ENCODE data around the gene FOXP1. TPM values are rescaled to one million over a fixed set of nuclear protein-coding genes. Genes with fewer than 3 reads are reported as not detected.

The FOXP1 gene
- polyA plus RNA-seq, 4 donors = 4.9 to 66.5 (median 15.3) TPM

GRCh38 chr3:71194785-71195184 lies 388.7 kb downstream of the FOXP1 start:
- FAIRE-seq = no peak
- no peak for DNase-seq
- Histone ChIP-seq H3K9me3 (ENCODE audit: control insufficient read depth in 2 of 2, insufficient read depth in 1 of 2, low read depth in 1 of 2, low read length in 1 of 2) (no peaks in the 10 kb centered on the region), H3K4me1 (ENCODE audit: control insufficient read depth in 3 of 3, insufficient read depth in 2 of 3, low read depth in 1 of 3, low read length in 2 of 3) (peaks cover 0 to 17% (median 0%) of the 10 kb centered on the region in 3 donors), H3K27ac (ENCODE audit: low read depth in 1 of 3, low read length in 2 of 3) (no peak overlapping the region), H3K4me3 (ENCODE audit: low read depth in 1 of 3, low read length in 3 of 3) (no peak overlapping the region), H3K27me3 (ENCODE audit: control insufficient read depth in 3 of 3, insufficient read depth in 3 of 3, low read length in 3 of 3) (no peaks in the 10 kb centered on the region), H3K36me3 (ENCODE audit: control insufficient read depth in 3 of 3, insufficient read depth in 2 of 3, low read depth in 1 of 3, low read length in 3 of 3) (peaks cover 0 to 9% (median 0%) of the 10 kb centered on the region in 3 donors)
- 93 to 98% (median 95%) methylated on average over 5 of the region's 5 CpGs for WGBS, 3 donors

- peak overlapping the region in 1 of 3 donors; percentile 43 for H3K27ac ChIP-seq (ENCODE audit: low read depth in 1 of 3, low read length in 2 of 3)
- no peak for FAIRE-seq
- WGBS, 3 donors = 21 to 61% (median 38%) methylated on average over 4 of the region's 4 CpGs
Observed at GRCh38 chr3:71191031-71191482, 392.5 kb downstream of the FOXP1 start.

GRCh38 chr3:71189480-71189879 lies 394.0 kb downstream of the FOXP1 start:
- Histone ChIP-seq H3K27me3 (ENCODE audit: control insufficient read depth in 3 of 3, insufficient read depth in 3 of 3, low read length in 3 of 3) (no peaks in the 10 kb centered on the region), H3K9me3 (ENCODE audit: control insufficient read depth in 2 of 2, insufficient read depth in 1 of 2, low read depth in 1 of 2, low read length in 1 of 2) (peaks cover 1 to 5% of the 10 kb centered on the region in 2 donors), H3K4me3 (ENCODE audit: low read depth in 1 of 3, low read length in 3 of 3) (no peak overlapping the region), H3K4me1 (ENCODE audit: control insufficient read depth in 3 of 3, insufficient read depth in 2 of 3, low read depth in 1 of 3, low read length in 2 of 3) (peaks cover 0 to 17% (median 0%) of the 10 kb centered on the region in 3 donors), H3K27ac (ENCODE audit: low read depth in 1 of 3, low read length in 2 of 3) (peak overlapping the region in 1 of 3 donors; percentile 4), H3K36me3 (ENCODE audit: control insufficient read depth in 3 of 3, insufficient read depth in 2 of 3, low read depth in 1 of 3, low read length in 3 of 3) (peaks cover 0 to 7% (median 0%) of the 10 kb centered on the region in 3 donors)
- FAIRE-seq (no peak), DNase-seq (no peak)
- WGBS, 3 donors = 93 to 96% (median 95%) methylated on average over 1 of the region's 1 CpG

More at GRCh38 chr3:71191031-71191482, 392.5 kb downstream of the FOXP1 start:
- peaks cover 0 to 11% (median 0%) of the 10 kb centered on the region in 3 donors for H3K36me3 ChIP-seq (ENCODE audit: control insufficient read depth in 3 of 3, insufficient read depth in 2 of 3, low read depth in 1 of 3, low read length in 3 of 3)
- H3K9me3 ChIP-seq (ENCODE audit: control insufficient read depth in 2 of 2, insufficient read depth in 1 of 2, low read depth in 1 of 2, low read length in 1 of 2) = peaks cover 1 to 5% of the 10 kb centered on the region in 2 donors
- H3K27me3 ChIP-seq (ENCODE audit: control insufficient read depth in 3 of 3, insufficient read depth in 3 of 3, low read length in 3 of 3) = no peaks in the 10 kb centered on the region
- peak; percentile 76 to 87 for DNase-seq
- H3K4me3 ChIP-seq (ENCODE audit: low read depth in 1 of 3, low read length in 3 of 3) = no peak overlapping the region
- H3K4me1 ChIP-seq (ENCODE audit: control insufficient read depth in 3 of 3, insufficient read depth in 2 of 3, low read depth in 1 of 3, low read length in 2 of 3) = peaks cover 0 to 17% (median 0%) of the 10 kb centered on the region in 3 donors

- 95 to 100% (median 97%) methylated on average over 1 of the region's 1 CpG for WGBS, 3 donors
- no peaks in the 10 kb centered on the region for H3K27me3 ChIP-seq (ENCODE audit: control insufficient read depth in 3 of 3, insufficient read depth in 3 of 3, low read length in 3 of 3)
- no peak overlapping the region for H3K4me3 ChIP-seq (ENCODE audit: low read depth in 1 of 3, low read length in 3 of 3)
- DNase-seq = no peak
- peaks cover 0 to 11% (median 0%) of the 10 kb centered on the region in 3 donors for H3K4me1 ChIP-seq (ENCODE audit: control insufficient read depth in 3 of 3, insufficient read depth in 2 of 3, low read depth in 1 of 3, low read length in 2 of 3)
- no peak overlapping the region for H3K27ac ChIP-seq (ENCODE audit: low read depth in 1 of 3, low read length in 2 of 3)
- FAIRE-seq = no peak
- peaks cover 1 to 5% of the 10 kb centered on the region in 2 donors for H3K9me3 ChIP-seq (ENCODE audit: control insufficient read depth in 2 of 2, insufficient read depth in 1 of 2, low read depth in 1 of 2, low read length in 1 of 2)
- peaks cover 0 to 13% (median 0%) of the 10 kb centered on the region in 3 donors for H3K36me3 ChIP-seq (ENCODE audit: control insufficient read depth in 3 of 3, insufficient read depth in 2 of 3, low read depth in 1 of 3, low read length in 3 of 3)
Observed at GRCh38 chr3:71187715-71188114, 395.8 kb downstream of the FOXP1 start.

GRCh38 chr3:71186801-71187200 lies 396.7 kb downstream of the FOXP1 start:
- Histone ChIP-seq H3K27me3 (ENCODE audit: control insufficient read depth in 3 of 3, insufficient read depth in 3 of 3, low read length in 3 of 3) (no peaks in the 10 kb centered on the region), H3K4me3 (ENCODE audit: low read depth in 1 of 3, low read length in 3 of 3) (no peak overlapping the region), H3K4me1 (ENCODE audit: control insufficient read depth in 3 of 3, insufficient read depth in 2 of 3, low read depth in 1 of 3, low read length in 2 of 3) (peaks cover 0 to 8% (median 0%) of the 10 kb centered on the region in 3 donors), H3K27ac (ENCODE audit: low read depth in 1 of 3, low read length in 2 of 3) (no peak overlapping the region), H3K36me3 (ENCODE audit: control insufficient read depth in 3 of 3, insufficient read depth in 2 of 3, low read depth in 1 of 3, low read length in 3 of 3) (peaks cover 0 to 16% (median 0%) of the 10 kb centered on the region in 3 donors), H3K9me3 (ENCODE audit: control insufficient read depth in 2 of 2, insufficient read depth in 1 of 2, low read depth in 1 of 2, low read length in 1 of 2) (peaks cover 1 to 5% of the 10 kb centered on the region in 2 donors)
- no peak for DNase-seq
- no peak for FAIRE-seq
- 72 to 86% (median 84%) methylated on average over 2 of the region's 2 CpGs for WGBS, 3 donors

- H3K4me1 ChIP-seq (ENCODE audit: control insufficient read depth in 3 of 3, insufficient read depth in 2 of 3, low read depth in 1 of 3, low read length in 2 of 3) = peaks cover 0 to 5% (median 0%) of the 10 kb centered on the region in 3 donors
- WGBS, 3 donors = 68 to 76% (median 71%) methylated on average over 3 of the region's 3 CpGs
- FAIRE-seq (no peak), DNase-seq (peak; percentile 83 to 88)
- H3K36me3 ChIP-seq (ENCODE audit: control insufficient read depth in 3 of 3, insufficient read depth in 2 of 3, low read depth in 1 of 3, low read length in 3 of 3) = peaks cover 0 to 21% (median 0%) of the 10 kb centered on the region in 3 donors
- H3K4me3 ChIP-seq (ENCODE audit: low read depth in 1 of 3, low read length in 3 of 3) = no peak overlapping the region
- H3K9me3 ChIP-seq (ENCODE audit: control insufficient read depth in 2 of 2, insufficient read depth in 1 of 2, low read depth in 1 of 2, low read length in 1 of 2) = peaks cover 1 to 5% of the 10 kb centered on the region in 2 donors
- H3K27ac ChIP-seq (ENCODE audit: low read depth in 1 of 3, low read length in 2 of 3) = peak overlapping the region in 1 of 3 donors; percentile 29
- no peaks in the 10 kb centered on the region for H3K27me3 ChIP-seq (ENCODE audit: control insufficient read depth in 3 of 3, insufficient read depth in 3 of 3, low read length in 3 of 3)
Observed at GRCh38 chr3:71185733-71186455, 397.6 kb downstream of the FOXP1 start.

- H3K36me3 ChIP-seq (ENCODE audit: control insufficient read depth in 3 of 3, insufficient read depth in 2 of 3, low read depth in 1 of 3, low read length in 3 of 3) = peaks cover 0 to 21% (median 0%) of the 10 kb centered on the region in 3 donors
- H3K27ac ChIP-seq (ENCODE audit: low read depth in 1 of 3, low read length in 2 of 3) = no peak overlapping the region
- no peaks in the 10 kb centered on the region for H3K4me1 ChIP-seq (ENCODE audit: control insufficient read depth in 3 of 3, insufficient read depth in 2 of 3, low read depth in 1 of 3, low read length in 2 of 3)
- DNase-seq (no peak), FAIRE-seq (no peak)
- peaks cover 0 to 5% of the 10 kb centered on the region in 2 donors for H3K9me3 ChIP-seq (ENCODE audit: control insufficient read depth in 2 of 2, insufficient read depth in 1 of 2, low read depth in 1 of 2, low read length in 1 of 2)
- no peak overlapping the region for H3K4me3 ChIP-seq (ENCODE audit: low read depth in 1 of 3, low read length in 3 of 3)
- 90 to 94% (median 92%) methylated on average over 1 of the region's 1 CpG for WGBS, 3 donors
- H3K27me3 ChIP-seq (ENCODE audit: control insufficient read depth in 3 of 3, insufficient read depth in 3 of 3, low read length in 3 of 3) = no peaks in the 10 kb centered on the region
Observed at GRCh38 chr3:71184252-71184651, 399.3 kb downstream of the FOXP1 start.

GRCh38 chr3:71183549-71183948 lies 400.0 kb downstream of the FOXP1 start:
- DNase-seq (no peak), FAIRE-seq (no peak)
- Histone ChIP-seq H3K27ac (ENCODE audit: low read depth in 1 of 3, low read length in 2 of 3) (no peak overlapping the region), H3K4me1 (ENCODE audit: control insufficient read depth in 3 of 3, insufficient read depth in 2 of 3, low read depth in 1 of 3, low read length in 2 of 3) (no peaks in the 10 kb centered on the region), H3K4me3 (ENCODE audit: low read depth in 1 of 3, low read length in 3 of 3) (no peak overlapping the region), H3K27me3 (ENCODE audit: control insufficient read depth in 3 of 3, insufficient read depth in 3 of 3, low read length in 3 of 3) (no peaks in the 10 kb centered on the region), H3K36me3 (ENCODE audit: control insufficient read depth in 3 of 3, insufficient read depth in 2 of 3, low read depth in 1 of 3, low read length in 3 of 3) (peaks cover 0 to 21% (median 0%) of the 10 kb centered on the region in 3 donors), H3K9me3 (ENCODE audit: control insufficient read depth in 2 of 2, insufficient read depth in 1 of 2, low read depth in 1 of 2, low read length in 1 of 2) (peaks cover 0 to 5% of the 10 kb centered on the region in 2 donors)
- WGBS, 3 donors = 93 to 97% (median 96%) methylated on average over 5 of the region's 5 CpGs

All from small intestine (tissue), 7 donors.